Hepatic stellate cell (primary cell): ENCODE results near the gene FIGNL1.

Source experiments
- DNase-seq: peaks from one replicate; pipeline ENCODE4 v3.0.0; 2011; ENCODE audit warnings: low spot score

The FIGNL1 gene

GRCh38 chr7:50427518-50427917, 22.6 kb downstream of the FIGNL1 start:
- DNase-seq = no peak

- DNase-seq = no peak
These were observed 23.7 kb downstream of the FIGNL1 start for GRCh38 chr7:50426280-50427045.

- no peak for DNase-seq
These were observed 24.8 kb downstream of the FIGNL1 start for GRCh38 chr7:50425318-50425717.

GRCh38 chr7:50423860-50424259, 26.3 kb downstream of the FIGNL1 start:
- DNase-seq = no peak

GRCh38 chr7:50422858-50423257, 27.3 kb downstream of the FIGNL1 start:
- DNase-seq = no peak

GRCh38 chr7:50421043-50421442, 29.1 kb downstream of the FIGNL1 start:
- no peak for DNase-seq

- no peak for DNase-seq
These were observed 31.4 kb downstream of the FIGNL1 start for GRCh38 chr7:50418526-50419290.

GRCh38 chr7:50418086-50418515, 32.0 kb downstream of the FIGNL1 start:
- DNase-seq = peak; percentile 70

GRCh38 chr7:50416527-50417182, 33.5 kb downstream of the FIGNL1 start:
- no peak for DNase-seq

- DNase-seq = no peak
These were observed 34.2 kb downstream of the FIGNL1 start for GRCh38 chr7:50415844-50416364.

GRCh38 chr7:50413561-50413960, 36.6 kb downstream of the FIGNL1 start:
- DNase-seq = no peak

- no peak for DNase-seq
These were observed 37.2 kb downstream of the FIGNL1 start for GRCh38 chr7:50412973-50413372.

- DNase-seq = no peak
These were observed 38.8 kb downstream of the FIGNL1 start for GRCh38 chr7:50411332-50411731.

GRCh38 chr7:50409856-50410745, 40.0 kb downstream of the FIGNL1 start:
- no peak for DNase-seq

- DNase-seq = no peak
These were observed 43.2 kb downstream of the FIGNL1 start for GRCh38 chr7:50406935-50407334.

GRCh38 chr7:50405221-50405620, 44.9 kb downstream of the FIGNL1 start:
- DNase-seq = no peak

- DNase-seq = no peak
These were observed 45.8 kb downstream of the FIGNL1 start for GRCh38 chr7:50404392-50404791.

GRCh38 chr7:50400114-50400513, 50.0 kb downstream of the FIGNL1 start:
- no peak for DNase-seq

- DNase-seq = no peak
These were observed 50.5 kb downstream of the FIGNL1 start for GRCh38 chr7:50399635-50400034.

GRCh38 chr7:50399206-50399605, 50.9 kb downstream of the FIGNL1 start:
- DNase-seq = no peak

- no peak for DNase-seq
These were observed 52.2 kb downstream of the FIGNL1 start for GRCh38 chr7:50397971-50398324.
